Spleen (tissue), 7 donors: ENCODE results near the gene STOML2.

ENCODE experiments used
- CTCF ChIP-seq, 11 experiments: fragments of 200-600 bp in 7 of 11; fragments of 450-650 bp in 4 of 11; sonication (generic) in 4 of 11; IDR thresholded peaks in 8 of 11; conservative IDR thresholded peaks in 3 of 11; 1 replicate in 7 of 11; 2 replicates in 4 of 11; pipeline versions ENCODE4 v1.4.0 to v1.8.0; 2016 to 2021; ENCODE audit warnings: antibody characterized with exemption in 11 of 11, inconsistent platforms in 4 of 11, mild to moderate bottlenecking in 1 of 11
- POLR2A ChIP-seq, 3 donors: fragments of 450-650 bp; IDR thresholded peaks; one replicate each; pipeline ENCODE4 v1.5.1; 2017; ENCODE audit warnings: antibody characterized with exemption in 3 of 3, mild to moderate bottlenecking in 1 of 3
- POLR2AphosphoS5 ChIP-seq, 3 donors: sonication (generic); formaldehyde crosslinking; IDR thresholded peaks; one replicate each; pipeline ENCODE4 v1.5.1; 2017; ENCODE audit warnings: antibody characterized with exemption in 3 of 3
- donor health status: DM: no; HTN: no; CAD: no; lungs with moderate emphysema.
- donor health status: DM: no; HTN: no; CAD: no.
- donor health status: DM: no; HTN: no; CAD: no.

GRCh38 chr9:35116898-35117551 lies 14.1 kb upstream of the STOML2 start:
- no peak for TF ChIP-seq POLR2A (IDR thresholded peaks at IDR 0.05)
- TF ChIP-seq CTCF (IDR thresholded peaks at IDR 0.05 in 8 of 11, conservative IDR thresholded peaks at IDR 0.05 in 3 of 11), result peak; percentile 84 to 97 (median 93)
- peak in 2 of 3 donors; percentile 33 to 39 for TF ChIP-seq POLR2AphosphoS5 (IDR thresholded peaks at IDR 0.05)
